ENCODE results near the gene KIAA1328. TPM values are rescaled to one million over a fixed set of nuclear protein-coding genes. Genes with fewer than 3 reads are reported as not detected.

Gene KIAA1328
- total RNA-seq, 1 donor from 2014 or later, result 10.7 TPM

DNA sequence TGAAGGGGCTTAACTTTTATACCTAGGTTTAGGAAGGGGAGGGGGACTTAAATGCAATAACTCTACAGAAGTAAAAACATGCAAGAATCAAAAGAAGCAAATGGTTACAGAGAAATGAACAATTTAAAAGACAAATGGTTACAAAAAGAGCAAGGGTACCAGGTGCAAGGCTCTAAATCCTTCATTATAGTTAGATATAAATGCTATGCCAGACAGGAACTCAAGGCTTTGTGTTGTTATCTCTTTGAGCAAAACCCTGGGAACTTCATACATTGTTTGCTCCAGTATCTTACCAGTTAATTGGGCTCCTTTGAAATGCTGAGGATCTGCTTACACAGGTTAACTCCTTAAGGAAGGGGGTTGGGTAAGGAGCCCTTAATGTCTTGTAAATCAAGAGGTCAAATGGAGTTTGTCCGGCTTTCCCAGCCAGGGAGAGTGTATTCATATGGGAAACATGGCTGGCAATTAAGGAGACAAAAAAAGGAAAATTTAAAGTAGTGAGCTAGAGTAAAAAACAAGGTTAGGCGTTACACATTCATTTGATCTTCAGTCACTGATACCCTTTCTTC, 389.2 kb downstream of the KIAA1328 start:
- no peaks in the 10 kb centered on the region for H3K4me1 Mint-ChIP-seq (ENCODE audit: unreplicated experiment)
- H3K36me3 Mint-ChIP-seq (ENCODE audit: unreplicated experiment), result peaks cover 2% of the 10 kb centered on the region
- H3K9me3 Mint-ChIP-seq (ENCODE audit: unreplicated experiment), result no peaks in the 10 kb centered on the region
- no peak overlapping the region for H3K27ac Mint-ChIP-seq (ENCODE audit: unreplicated experiment)
- DNase-seq (ENCODE audit: extremely low spot score, unreplicated experiment), result no peak
- peaks cover 2% of the 10 kb centered on the region for H3K27me3 Mint-ChIP-seq (ENCODE audit: unreplicated experiment)
- TF ChIP-seq, protein P1, sequence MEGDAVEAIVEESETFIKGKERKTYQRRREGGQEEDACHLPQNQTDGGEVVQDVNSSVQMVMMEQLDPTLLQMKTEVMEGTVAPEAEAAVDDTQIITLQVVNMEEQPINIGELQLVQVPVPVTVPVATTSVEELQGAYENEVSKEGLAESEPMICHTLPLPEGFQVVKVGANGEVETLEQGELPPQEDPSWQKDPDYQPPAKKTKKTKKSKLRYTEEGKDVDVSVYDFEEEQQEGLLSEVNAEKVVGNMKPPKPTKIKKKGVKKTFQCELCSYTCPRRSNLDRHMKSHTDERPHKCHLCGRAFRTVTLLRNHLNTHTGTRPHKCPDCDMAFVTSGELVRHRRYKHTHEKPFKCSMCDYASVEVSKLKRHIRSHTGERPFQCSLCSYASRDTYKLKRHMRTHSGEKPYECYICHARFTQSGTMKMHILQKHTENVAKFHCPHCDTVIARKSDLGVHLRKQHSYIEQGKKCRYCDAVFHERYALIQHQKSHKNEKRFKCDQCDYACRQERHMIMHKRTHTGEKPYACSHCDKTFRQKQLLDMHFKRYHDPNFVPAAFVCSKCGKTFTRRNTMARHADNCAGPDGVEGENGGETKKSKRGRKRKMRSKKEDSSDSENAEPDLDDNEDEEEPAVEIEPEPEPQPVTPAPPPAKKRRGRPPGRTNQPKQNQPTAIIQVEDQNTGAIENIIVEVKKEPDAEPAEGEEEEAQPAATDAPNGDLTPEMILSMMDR (IDR thresholded peaks at IDR 0.05), result no peak
- H3K4me3 Mint-ChIP-seq (ENCODE audit: unreplicated experiment), result no peak overlapping the region

DNA sequence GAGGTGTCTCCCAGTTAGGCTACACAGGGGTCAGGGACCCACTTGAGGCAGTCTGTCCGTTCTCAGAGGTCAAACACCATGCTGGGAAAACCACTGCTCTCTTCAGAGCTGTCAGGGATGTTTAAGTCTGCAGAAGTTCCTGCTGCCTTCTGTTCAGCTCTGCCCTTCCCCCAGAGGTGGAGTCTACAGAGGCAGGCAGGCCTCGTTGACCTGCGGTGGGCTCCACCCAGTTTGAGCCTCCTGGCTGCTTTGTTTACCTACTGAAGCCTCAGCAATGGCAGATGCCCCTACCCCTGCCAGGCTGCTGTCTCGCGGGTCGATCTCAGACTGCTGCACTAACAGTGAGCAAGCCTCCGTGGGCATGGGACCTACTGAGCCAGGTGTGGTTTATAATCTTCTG, 390.3 kb downstream of the KIAA1328 start:
- H3K4me3 Mint-ChIP-seq (ENCODE audit: unreplicated experiment), result no peak overlapping the region
- peaks cover 2% of the 10 kb centered on the region for H3K27me3 Mint-ChIP-seq (ENCODE audit: unreplicated experiment)
- DNase-seq (ENCODE audit: extremely low spot score, unreplicated experiment), result no peak
- no peak overlapping the region for H3K27ac Mint-ChIP-seq (ENCODE audit: unreplicated experiment)
- H3K4me1 Mint-ChIP-seq (ENCODE audit: unreplicated experiment), result no peaks in the 10 kb centered on the region
- TF ChIP-seq, protein P1 (IDR thresholded peaks at IDR 0.05), result no peak
- H3K9me3 Mint-ChIP-seq (ENCODE audit: unreplicated experiment), result no peaks in the 10 kb centered on the region
- peaks cover 2% of the 10 kb centered on the region for H3K36me3 Mint-ChIP-seq (ENCODE audit: unreplicated experiment)

DNA sequence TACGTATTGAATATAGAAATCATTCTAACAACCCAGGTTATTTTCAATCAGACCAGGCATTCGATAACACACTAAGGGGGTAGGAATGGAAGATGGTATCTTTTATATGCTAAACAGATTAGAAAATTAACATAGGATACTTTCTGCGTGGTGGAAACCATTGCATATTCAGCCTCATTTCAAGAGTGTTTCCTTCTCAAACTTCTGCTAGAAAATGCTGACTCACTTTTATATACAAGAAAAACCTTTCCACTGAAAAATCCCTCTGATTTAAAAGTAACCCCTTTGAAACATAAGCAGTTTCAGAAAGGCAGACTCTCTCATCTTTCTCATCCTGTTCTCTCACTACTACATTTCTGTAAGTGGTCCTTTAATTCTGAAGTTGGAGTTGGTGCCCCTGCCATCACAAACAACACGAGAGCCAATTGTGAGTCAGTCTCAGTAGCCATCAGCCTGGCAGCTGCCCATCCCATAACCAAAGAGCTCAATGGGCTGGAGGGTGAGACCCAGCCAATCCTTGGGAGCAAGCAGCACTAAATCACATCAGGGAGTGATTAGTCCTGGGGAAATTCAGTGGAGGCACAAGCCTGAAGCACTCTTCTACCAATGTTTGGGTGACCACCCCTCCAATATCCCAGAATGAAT, 393.5 kb downstream of the KIAA1328 start:
- no peaks in the 10 kb centered on the region for H3K9me3 Mint-ChIP-seq (ENCODE audit: unreplicated experiment)
- peaks cover 2% of the 10 kb centered on the region for H3K27me3 Mint-ChIP-seq (ENCODE audit: unreplicated experiment)
- no peak for DNase-seq (ENCODE audit: extremely low spot score, unreplicated experiment)
- no peak overlapping the region for H3K4me3 Mint-ChIP-seq (ENCODE audit: unreplicated experiment)
- TF ChIP-seq, protein P1 (IDR thresholded peaks at IDR 0.05), result no peak
- H3K4me1 Mint-ChIP-seq (ENCODE audit: unreplicated experiment), result no peaks in the 10 kb centered on the region
- no peak overlapping the region for H3K27ac Mint-ChIP-seq (ENCODE audit: unreplicated experiment)
- peaks cover 2% of the 10 kb centered on the region for H3K36me3 Mint-ChIP-seq (ENCODE audit: unreplicated experiment)

DNA sequence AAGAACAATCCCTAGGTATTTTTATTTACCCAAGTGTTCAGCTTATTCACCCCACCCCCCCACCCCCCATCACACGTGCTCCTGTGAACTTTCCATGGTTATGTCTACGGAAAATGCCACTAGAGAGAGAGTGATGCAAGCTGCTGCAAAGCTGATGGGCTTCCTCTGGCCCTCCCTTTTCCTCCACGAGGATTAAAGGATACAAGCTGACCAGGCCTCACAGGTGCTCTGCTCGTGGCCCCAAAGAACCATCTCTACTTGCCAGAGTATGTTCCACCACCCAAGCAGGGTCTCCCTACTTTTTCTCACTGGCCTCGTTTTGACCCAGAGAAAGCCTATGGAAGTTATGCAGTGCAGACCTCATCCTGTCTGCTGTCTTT, 394.1 kb downstream of the KIAA1328 start:
- no peak for DNase-seq (ENCODE audit: extremely low spot score, unreplicated experiment)
- no peak overlapping the region for H3K4me3 Mint-ChIP-seq (ENCODE audit: unreplicated experiment)
- peaks cover 4% of the 10 kb centered on the region for H3K9me3 Mint-ChIP-seq (ENCODE audit: unreplicated experiment)
- peaks cover 2% of the 10 kb centered on the region for H3K27me3 Mint-ChIP-seq (ENCODE audit: unreplicated experiment)
- H3K27ac Mint-ChIP-seq (ENCODE audit: unreplicated experiment), result no peak overlapping the region
- TF ChIP-seq, protein P1 (IDR thresholded peaks at IDR 0.05), result no peak
- H3K36me3 Mint-ChIP-seq (ENCODE audit: unreplicated experiment), result peaks cover 2% of the 10 kb centered on the region
- H3K4me1 Mint-ChIP-seq (ENCODE audit: unreplicated experiment), result no peaks in the 10 kb centered on the region

DNA sequence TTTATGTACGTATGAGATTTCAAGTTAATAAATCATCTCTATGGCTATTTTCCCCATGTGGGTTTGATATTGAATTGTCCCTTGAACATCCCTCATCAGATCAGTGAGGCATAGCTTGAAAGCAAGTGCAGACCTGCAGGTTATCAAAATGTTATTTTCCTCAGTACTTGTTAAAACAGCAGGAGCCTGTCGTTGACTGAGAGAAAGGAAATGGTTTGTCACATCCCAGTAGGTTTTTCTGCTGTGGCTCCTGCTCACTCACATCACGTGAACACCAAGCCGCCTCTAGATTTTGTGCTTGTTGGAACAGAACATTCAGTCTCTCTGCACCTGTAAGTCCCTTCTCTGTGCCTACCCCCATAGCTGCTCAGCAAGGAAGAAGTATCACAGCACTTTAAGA, 396.4 kb downstream of the KIAA1328 start:
- DNase-seq (ENCODE audit: extremely low spot score, unreplicated experiment), result no peak

More for the DNA sequence above, 396.4 kb downstream of the KIAA1328 start:
- H3K4me3 Mint-ChIP-seq (ENCODE audit: unreplicated experiment), result no peak overlapping the region
- H3K27ac Mint-ChIP-seq (ENCODE audit: unreplicated experiment), result no peak overlapping the region
- TF ChIP-seq, protein P1 (IDR thresholded peaks at IDR 0.05), result no peak
- H3K27me3 Mint-ChIP-seq (ENCODE audit: unreplicated experiment), result no peaks in the 10 kb centered on the region
- no peaks in the 10 kb centered on the region for H3K36me3 Mint-ChIP-seq (ENCODE audit: unreplicated experiment)
- no peaks in the 10 kb centered on the region for H3K4me1 Mint-ChIP-seq (ENCODE audit: unreplicated experiment)
- H3K9me3 Mint-ChIP-seq (ENCODE audit: unreplicated experiment), result peaks cover 4% of the 10 kb centered on the region
